HepG2 (cell line): ENCODE results near the gene PSMB2. TPM values are rescaled to one million over a fixed set of nuclear protein-coding genes. Genes with fewer than 3 reads are reported as not detected.

ENCODE experiments used
- ATAC-seq: fragments of 200-7000 bp; cut with Tn5 transposase; 3 replicates; pipeline ENCODE4 v1.9.1; 2020; ENCODE audit warnings: mild to moderate bottlenecking, moderate library complexity
- BruUV-seq: library from RNA; stranded (reverse); fragments of 400-500 nt; replicated peaks from 2 replicates; lab custom pipeline; 2021; lab: Mats Ljungman, UMichigan
- CTCF ChIA-PET: fragments of 300-600 bp; formaldehyde crosslinking; extraction: SDS; loops from one replicate; lab custom pipeline; 2021; ENCODE audit warnings: low total read pairs, inconsistent platforms, low intra/inter-chr PET ratio; lab: Yijun Ruan, JAX
- POLR2A ChIA-PET: fragments of 350-600 bp; sonication (Branson Sonifier 250); formaldehyde crosslinking; loops from one replicate; lab custom pipeline; 2020; ENCODE audit warnings: antibody characterized with exemption, inconsistent platforms; lab: Yijun Ruan, JAX
- DNase-seq: peaks from one replicate; pipeline ENCODE4 v3.0.0-alpha.2; 2015; ENCODE audit warnings: low spot score
- FAIRE-seq: peaks from 3 replicates; lab custom pipeline; 2011; peaks lifted over from hg19 to GRCh38; lab: Jason Lieb, UNC
- H2AFZ ChIP-seq: one replicate; pipeline ENCODE4 v1.6.1; 2011; ENCODE audit warnings: low read length, inconsistent platforms
- H3K27ac ChIP-seq: fragments of 300-600 bp; 3 replicates; pipeline ENCODE4 v1.8.0; 2011; ENCODE audit warnings: mixed run types, mild to moderate bottlenecking, mixed read lengths, low read length, inconsistent platforms; ENCODE audit not compliant: insufficient read depth; ENCODE audit errors: extremely low read length
- H3K27me3 ChIP-seq, 2 experiments: fragments of 200-600 bp in 1 of 2; 2 replicates in 1 of 2; 3 replicates in 1 of 2; pipeline versions ENCODE4 v1.6.0 to v1.8.0; 2011; ENCODE audit warnings: low read length in 2 of 2, mild to moderate bottlenecking in 2 of 2, moderate library complexity in 2 of 2, inconsistent platforms in 1 of 2; ENCODE audit not compliant: insufficient read depth in 2 of 2, control insufficient read depth in 1 of 2
- H3K36me3 ChIP-seq, 2 experiments: fragments of 200-600 bp in 1 of 2; replicated peaks in 1 of 2; 2 replicates in 1 of 2; 3 replicates in 1 of 2; pipeline versions ENCODE4 v1.5.1 to v1.8.0; 2011; ENCODE audit warnings: low read length in 2 of 2, inconsistent platforms in 1 of 2; ENCODE audit not compliant: insufficient read depth in 2 of 2, control insufficient read depth in 1 of 2
- H3K4me1 ChIP-seq: 2 replicates; pipeline ENCODE4 v1.5.1; 2012; ENCODE audit warnings: low read length, inconsistent platforms; ENCODE audit not compliant: insufficient read depth
- H3K4me2 ChIP-seq: 2 replicates; pipeline ENCODE4 v1.6.0; 2011; ENCODE audit warnings: low read depth, low read length, inconsistent platforms
- H3K4me3 ChIP-seq, 3 experiments: fragments of 200-600 bp in 1 of 3; sonication (generic), shearing (Covaris generic) in 1 of 3; replicated peaks in 1 of 3; 2 replicates each; pipeline ENCODE4 v1.5.1; 2011 to 2016; ENCODE audit warnings: low read length in 3 of 3, inconsistent platforms in 2 of 3, low read depth in 2 of 3, mild to moderate bottlenecking in 2 of 3, control low read depth in 1 of 3, mixed read lengths in 1 of 3; ENCODE audit not compliant: insufficient read depth in 1 of 3
- H3K79me2 ChIP-seq: one replicate; pipeline ENCODE4 v1.6.1; 2011; ENCODE audit warnings: low read length, inconsistent platforms; ENCODE audit not compliant: insufficient read depth
- H3K9ac ChIP-seq: 2 replicates; pipeline ENCODE4 v1.6.0; 2011; ENCODE audit warnings: mild to moderate bottlenecking, low read depth, low read length, inconsistent platforms; ENCODE audit not compliant: insufficient read depth
- H3K9me3 ChIP-seq: 2 replicates; pipeline ENCODE4 v1.5.1; 2012; ENCODE audit warnings: mild to moderate bottlenecking, low read length
- H4K20me1 ChIP-seq: 2 replicates; pipeline ENCODE4 v1.6.0; 2011; ENCODE audit warnings: inconsistent platforms, mild to moderate bottlenecking, low read length, moderate library complexity; ENCODE audit not compliant: insufficient read depth
- AGO2 ChIP-seq: fragments of 200-400 bp; formaldehyde crosslinking; optimal IDR thresholded peaks from 2 replicates; pipeline ENCODE3; 2017; ENCODE audit warnings: mild to moderate bottlenecking, low read depth, low read length, moderate library complexity
- HMG20B ChIP-seq: conservative IDR thresholded peaks from 2 replicates; pipeline ENCODE4 v1.6.1; 2016; ENCODE audit warnings: missing genetic modification reagents, missing compliant biosample characterization
- MAZ ChIP-seq, 2 experiments: sonication (generic) in 1 of 2; formaldehyde crosslinking in 1 of 2; IDR thresholded peaks; 2 replicates each; pipeline versions ENCODE4 v1.5.0 to v1.6.1; 2012 to 2020; ENCODE audit warnings: low read depth in 2 of 2, mild to moderate bottlenecking in 2 of 2, borderline replicate concordance in 1 of 2, improper control_type of control experiment in 1 of 2, low read length in 1 of 2, missing genetic modification reagents in 1 of 2, moderate library complexity in 1 of 2
- POLR2A ChIP-seq, 2 experiments: IDR thresholded peaks; 2 replicates each; pipeline ENCODE4 v1.6.1; 2011; ENCODE audit warnings: low read depth in 2 of 2, low read length in 2 of 2, mild to moderate bottlenecking in 1 of 2, moderate library complexity in 1 of 2; ENCODE audit not compliant: insufficient read depth in 1 of 2
- RAD21 ChIP-seq: fragments of 450-650 bp; formaldehyde crosslinking; IDR thresholded peaks from 2 replicates; pipeline ENCODE4 v1.5.0; 2020; ENCODE audit warnings: mild to moderate bottlenecking
- SIX4 ChIP-seq: sonication (generic); formaldehyde crosslinking; IDR thresholded peaks from 2 replicates; pipeline ENCODE4 v1.4.0; 2020; ENCODE audit warnings: missing genetic modification reagents
- TAF15 ChIP-seq: fragments of 200-400 bp; formaldehyde crosslinking; IDR thresholded peaks from one replicate; pipeline ENCODE4 v1.6.1; 2018; ENCODE audit warnings: mild to moderate bottlenecking, low read depth, low read length; ENCODE audit not compliant: poor library complexity, severe bottlenecking
- ZBTB42 ChIP-seq: sonication (generic); formaldehyde crosslinking; IDR thresholded peaks from 2 replicates; pipeline ENCODE4 v1.5.0; 2020; ENCODE audit warnings: mild to moderate bottlenecking, missing genetic modification reagents
- ZNF33B ChIP-seq: sonication (generic); formaldehyde crosslinking; IDR thresholded peaks from 2 replicates; pipeline ENCODE4 v1.5.1; 2020; ENCODE audit warnings: mild to moderate bottlenecking, missing genetic modification reagents
- ZNF547 ChIP-seq: sonication (generic); formaldehyde crosslinking; IDR thresholded peaks from 2 replicates; pipeline ENCODE4 v1.5.1; 2020; ENCODE audit warnings: mild to moderate bottlenecking, missing genetic modification reagents
- WGBS: methylation state at CpG from one replicate; pipeline ENCODE4 v1.1.6; 2017; ENCODE audit warnings: low lambda C conversion rate; 5-methylcytosine and 5-hydroxymethylcytosine counted together
- in situ Hi-C: cut with HindIII; loops from 2 replicates; pipeline ENCODE4 v1.10.0; 2017; ENCODE audit warnings: low pct_unique_long_range_greater_than_20kb; ENCODE audit not compliant: extremely low pct_ligation_motif_present
- intact Hi-C: fragments of 100-400 bp; cut with micrococcal nuclease; formaldehyde crosslinking; loops from one replicate; pipeline ENCODE4 v1.10.0; 2022; ENCODE audit not compliant: unreplicated experiment
- polyA plus RNA-seq, 8 experiments: library from polyadenylated mRNA; depleted of rRNA in 3 of 8; stranded (reverse) in 7 of 8; unstranded in 1 of 8; fragments of >200 nt; fragmentation: Illumina TruSeq in 4 of 8; extraction: Trizol in 4 of 8; gene quantifications; 2 replicates each; pipeline versions ENCODE4 v1.2.1 to v1.2.3, GENCODE V29; 2011 to 2016; ENCODE audit warnings: low read depth in 4 of 8, missing spikeins in 1 of 8, mixed read lengths in 1 of 8; ENCODE audit not compliant: insufficient read depth in 1 of 8
- total RNA-seq, 5 experiments: library from RNA; depleted of rRNA; stranded (reverse); fragments of >200 nt; fragmentation: Illumina TruSeq; extraction: Trizol; gene quantifications; 2 replicates each; pipeline ENCODE4 v1.2.3, GENCODE V29; 2016; ENCODE audit warnings: low read depth in 1 of 5
- TF ChIP-seq, protein P1 (sequence below): sonication (generic); formaldehyde crosslinking; IDR thresholded peaks from 2 replicates; pipeline ENCODE4 v1.4.0; 2020; ENCODE audit warnings: missing genetic modification reagents
- TF ChIP-seq, protein P2 (sequence below): sonication (generic); formaldehyde crosslinking; IDR thresholded peaks from 2 replicates; pipeline ENCODE4 v1.4.0; 2020; ENCODE audit warnings: missing genetic modification reagents
- TF ChIP-seq, protein P3 (sequence below): sonication (generic); formaldehyde crosslinking; IDR thresholded peaks from 2 replicates; pipeline ENCODE4 v1.5.1; 2020; ENCODE audit warnings: missing genetic modification reagents, mild to moderate bottlenecking, borderline replicate concordance
- TF ChIP-seq, protein P4 (sequence below): sonication (generic); formaldehyde crosslinking; IDR thresholded peaks from 2 replicates; pipeline ENCODE4 v1.8.1; 2023; ENCODE audit warnings: mild to moderate bottlenecking, moderate library complexity, missing genetic modification reagents
- TF ChIP-seq, protein P5 (sequence below): sonication (generic); formaldehyde crosslinking; IDR thresholded peaks from 2 replicates; pipeline ENCODE4 v1.5.0; 2020; ENCODE audit warnings: missing genetic modification reagents, mild to moderate bottlenecking, borderline replicate concordance

Gene PSMB2
- total and polyA plus RNA-seq, 2 of the 13 experiments (the other 11 are each of a cell fraction or from before 2014, with no cell fraction given), result 60.6 to 62.2 TPM

DNA sequence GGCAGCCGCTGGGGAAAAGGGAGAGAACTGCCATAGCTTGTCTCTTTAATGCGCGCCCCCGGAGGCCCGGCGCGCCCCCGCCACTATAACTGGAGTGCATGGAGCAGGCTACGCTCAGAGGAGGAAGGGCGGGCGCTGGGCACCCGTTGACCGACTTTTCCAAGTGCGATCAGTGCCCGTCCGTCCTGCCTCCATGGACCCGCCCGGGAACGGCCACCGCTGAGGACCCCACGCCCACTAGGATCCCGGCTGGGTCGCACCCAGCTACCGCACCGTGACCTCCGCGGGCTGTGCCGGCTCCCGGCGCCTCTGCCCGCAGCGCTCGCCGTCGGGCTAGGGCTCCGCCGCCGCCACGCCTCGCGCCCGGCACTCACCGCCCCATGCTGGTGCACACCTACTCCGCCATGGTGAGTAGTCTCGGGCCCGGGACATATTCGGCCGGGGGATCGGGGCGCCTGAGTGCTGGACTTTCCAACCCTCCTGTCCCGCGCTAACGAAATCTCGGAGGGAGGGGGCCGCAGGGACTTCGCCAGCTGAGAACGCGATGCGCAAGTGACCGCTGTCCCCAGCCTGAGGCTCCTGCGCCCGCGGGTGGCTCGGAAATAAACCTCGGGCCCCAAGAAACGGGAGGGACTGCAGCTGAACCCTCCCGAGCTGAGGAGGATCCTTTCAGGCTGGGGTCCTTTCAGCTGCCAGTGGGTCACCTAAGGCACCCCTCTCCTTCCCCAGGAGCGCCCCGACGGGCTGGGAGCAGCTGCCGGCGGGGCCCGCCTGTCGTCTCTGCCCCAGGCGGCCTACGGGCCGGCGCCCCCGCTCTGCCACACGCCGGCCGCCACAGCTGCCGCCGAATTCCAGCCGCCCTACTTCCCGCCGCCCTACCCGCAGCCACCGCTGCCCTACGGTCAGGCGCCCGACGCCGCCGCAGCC is 67.9 kb downstream of the PSMB2 start, which contains the start of gene TFAP2E:
TFAP2E (plus strand) TSS at position 117 of the 927 bp plus-strand sequence; CDS start at position 381, 264 bp downstream.
- Histone ChIP-seq H3K36me3 (no peaks in the 10 kb centered on the region), H3K4me1 (peaks cover 28% of the 10 kb centered on the region), H3K27me3 (peaks cover 0 to 10% of the 10 kb centered on the region in 2 experiments; a peak in 1 of 5 replicates), H3K9me3 (no peaks in the 10 kb centered on the region), H3K4me3 (peak within 1 kb of the TSS; percentile 43 to 72 (median 62)), H3K9ac (peak within 1 kb of the TSS; percentile 30; the same call in 1 of the 2 replicates), H2AFZ (no peak within 1 kb of the TSS), H3K79me2 (no peaks in the 10 kb centered on the region), H3K4me2 (peak within 1 kb of the TSS; percentile 79), H4K20me1 (no peaks in the 10 kb centered on the region), H3K27ac (no peak within 1 kb of the TSS)
- ATAC-seq, result peak; percentile 22
- 74% methylated on average over 29 of the region's 95 CpGs for WGBS
- FAIRE-seq, result no peak
- ChIA-PET CTCF (no interaction called here), POLR2A (interaction anchor here (1.0 to 2.6 kb wide), 3 partner anchors 9 to 17 kb away, joined by 4 to 25 read pairs (median 5); partner anchors contain the start of genes KIAA0319L and NCDN)
- intact Hi-C loops, result loop anchor here (2.0 kb wide), 1 partner anchor 19 kb away; no protein-coding TSS in a partner anchor
- in situ Hi-C loops, result no loop called here
- BruUV-seq, result no TSS peak
- no peak for DNase-seq
- TF ChIP-seq, protein P1, sequence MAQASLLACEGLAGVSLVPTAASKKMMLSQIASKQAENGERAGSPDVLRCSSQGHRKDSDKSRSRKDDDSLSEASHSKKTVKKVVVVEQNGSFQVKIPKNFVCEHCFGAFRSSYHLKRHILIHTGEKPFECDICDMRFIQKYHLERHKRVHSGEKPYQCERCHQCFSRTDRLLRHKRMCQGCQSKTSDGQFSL (CRISPR knock-in tag), result no peak
- TF ChIP-seq, protein P2, sequence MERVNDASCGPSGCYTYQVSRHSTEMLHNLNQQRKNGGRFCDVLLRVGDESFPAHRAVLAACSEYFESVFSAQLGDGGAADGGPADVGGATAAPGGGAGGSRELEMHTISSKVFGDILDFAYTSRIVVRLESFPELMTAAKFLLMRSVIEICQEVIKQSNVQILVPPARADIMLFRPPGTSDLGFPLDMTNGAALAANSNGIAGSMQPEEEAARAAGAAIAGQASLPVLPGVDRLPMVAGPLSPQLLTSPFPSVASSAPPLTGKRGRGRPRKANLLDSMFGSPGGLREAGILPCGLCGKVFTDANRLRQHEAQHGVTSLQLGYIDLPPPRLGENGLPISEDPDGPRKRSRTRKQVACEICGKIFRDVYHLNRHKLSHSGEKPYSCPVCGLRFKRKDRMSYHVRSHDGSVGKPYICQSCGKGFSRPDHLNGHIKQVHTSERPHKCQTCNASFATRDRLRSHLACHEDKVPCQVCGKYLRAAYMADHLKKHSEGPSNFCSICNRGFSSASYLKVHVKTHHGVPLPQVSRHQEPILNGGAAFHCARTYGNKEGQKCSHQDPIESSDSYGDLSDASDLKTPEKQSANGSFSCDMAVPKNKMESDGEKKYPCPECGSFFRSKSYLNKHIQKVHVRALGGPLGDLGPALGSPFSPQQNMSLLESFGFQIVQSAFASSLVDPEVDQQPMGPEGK (CRISPR knock-in tag), result 0 out of 2 replicates have a peak, but pooled peaks have one; percentile 19
- TF ChIP-seq AGO2 (peak; percentile 21), ZNF547 (no peak), ZNF33B (no peak), HMG20B (CRISPR knock-in tag) (no peak), POLR2A (IDR thresholded peaks at IDR 0.05; ENCODE audit: insufficient read depth in 1 of 2, low read depth in 2 of 2, low read length in 2 of 2) (0 out of 4 replicates have a peak, but pooled peaks of 1 of the 2 experiments have one; percentile 28), RAD21 (CRISPR knock-in tag) (no peak), SIX4 (CRISPR knock-in tag) (no peak), MAZ (IDR thresholded peaks at IDR 0.05; ENCODE audit: borderline replicate concordance, low read depth, low read length) (no peak), MAZ (CRISPR knock-in tag; IDR thresholded peaks at IDR 0.05; ENCODE audit: low read depth) (no peak), TAF15 (peak; percentile 15), ZBTB42 (CRISPR knock-in tag) (no peak)
- TF ChIP-seq, protein P3, sequence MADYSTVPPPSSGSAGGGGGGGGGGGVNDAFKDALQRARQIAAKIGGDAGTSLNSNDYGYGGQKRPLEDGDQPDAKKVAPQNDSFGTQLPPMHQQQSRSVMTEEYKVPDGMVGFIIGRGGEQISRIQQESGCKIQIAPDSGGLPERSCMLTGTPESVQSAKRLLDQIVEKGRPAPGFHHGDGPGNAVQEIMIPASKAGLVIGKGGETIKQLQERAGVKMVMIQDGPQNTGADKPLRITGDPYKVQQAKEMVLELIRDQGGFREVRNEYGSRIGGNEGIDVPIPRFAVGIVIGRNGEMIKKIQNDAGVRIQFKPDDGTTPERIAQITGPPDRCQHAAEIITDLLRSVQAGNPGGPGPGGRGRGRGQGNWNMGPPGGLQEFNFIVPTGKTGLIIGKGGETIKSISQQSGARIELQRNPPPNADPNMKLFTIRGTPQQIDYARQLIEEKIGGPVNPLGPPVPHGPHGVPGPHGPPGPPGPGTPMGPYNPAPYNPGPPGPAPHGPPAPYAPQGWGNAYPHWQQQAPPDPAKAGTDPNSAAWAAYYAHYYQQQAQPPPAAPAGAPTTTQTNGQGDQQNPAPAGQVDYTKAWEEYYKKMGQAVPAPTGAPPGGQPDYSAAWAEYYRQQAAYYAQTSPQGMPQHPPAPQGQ (CRISPR knock-in tag), result no peak
- TF ChIP-seq, protein P4, sequence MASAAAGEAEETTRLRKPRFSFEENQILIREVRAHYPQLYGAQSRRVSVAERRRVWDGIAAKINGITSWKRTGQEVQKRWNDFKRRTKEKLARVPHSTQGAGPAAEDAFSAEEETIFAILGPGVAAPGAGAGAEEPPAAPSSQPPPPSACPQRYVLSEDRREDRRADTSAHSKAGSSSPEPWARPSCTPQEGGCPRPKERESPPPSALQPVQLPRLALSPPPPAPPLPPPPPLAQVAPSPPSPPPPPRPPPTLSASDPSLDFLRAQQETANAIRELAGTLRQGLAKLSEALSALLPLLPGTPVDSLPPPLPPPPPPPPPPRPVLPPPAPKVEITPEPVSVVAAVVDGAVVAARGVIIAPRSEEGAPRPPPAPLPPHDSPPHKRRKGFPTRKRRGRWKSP (CRISPR knock-in tag), result 0 out of 2 replicates have a peak, but pooled peaks have one; percentile 52
- TF ChIP-seq, protein P5, sequence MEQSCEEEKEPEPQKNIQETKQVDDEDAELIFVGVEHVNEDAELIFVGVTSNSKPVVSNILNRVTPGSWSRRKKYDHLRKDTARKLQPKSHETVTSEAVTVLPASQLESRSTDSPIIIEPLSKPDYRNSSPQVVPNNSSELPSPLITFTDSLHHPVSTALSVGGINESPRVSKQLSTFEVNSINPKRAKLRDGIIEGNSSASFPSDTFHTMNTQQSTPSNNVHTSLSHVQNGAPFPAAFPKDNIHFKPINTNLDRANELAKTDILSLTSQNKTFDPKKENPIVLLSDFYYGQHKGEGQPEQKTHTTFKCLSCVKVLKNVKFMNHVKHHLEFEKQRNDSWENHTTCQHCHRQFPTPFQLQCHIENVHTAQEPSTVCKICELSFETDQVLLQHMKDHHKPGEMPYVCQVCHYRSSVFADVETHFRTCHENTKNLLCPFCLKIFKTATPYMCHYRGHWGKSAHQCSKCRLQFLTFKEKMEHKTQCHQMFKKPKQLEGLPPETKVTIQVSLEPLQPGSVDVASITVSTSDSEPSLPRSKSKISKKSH (CRISPR knock-in tag), result no peak
